Endothelial cell of umbilical vein (primary cell): ENCODE measurements around the gene ENAH. TPM values are rescaled to one million over a fixed set of nuclear protein-coding genes. Genes with fewer than 3 reads are reported as not detected.

Source experiments
- BruUV-seq: library from RNA; stranded (reverse); fragments of 400-500 nt; replicated peaks from 2 replicates; lab custom pipeline; 2021; lab: Mats Ljungman, UMichigan
- CTCF ChIA-PET: fragments of 300-600, 350-600 bp; sonication (Branson Sonifier 250); formaldehyde crosslinking; loops from one replicate; lab custom pipeline; 2021; ENCODE audit warnings: antibody characterized with exemption, inconsistent platforms; lab: Charles Lee
- POLR2A ChIA-PET: fragments of 300-600, 350-600 bp; sonication (Branson Sonifier 250); formaldehyde crosslinking; loops from one replicate; lab custom pipeline; 2021; ENCODE audit warnings: antibody characterized with exemption, inconsistent platforms; lab: Charles Lee
- DNase-seq: peaks from one replicate; pipeline ENCODE4 v3.0.0-alpha.2; 2011; ENCODE audit warnings: low read depth, low spot score
- FAIRE-seq: peaks from 2 replicates; lab custom pipeline; 2011; peaks lifted over from hg19 to GRCh38; lab: Jason Lieb, UNC
- H2AFZ ChIP-seq: 2 replicates; pipeline ENCODE4 v1.6.0; 2012; ENCODE audit warnings: low read depth, low read length, control low read depth, inconsistent platforms
- H3K27ac ChIP-seq: 2 replicates; pipeline ENCODE4 v1.5.1; 2011; ENCODE audit warnings: low read depth, mild to moderate bottlenecking, control low read depth, low read length, moderate library complexity; ENCODE audit not compliant: insufficient read depth
- H3K27me3 ChIP-seq, 2 experiments: 2 replicates each; pipeline versions ENCODE4 v1.6.0 to v1.6.1; 2011; ENCODE audit warnings: low read length in 2 of 2, mixed read lengths in 1 of 2; ENCODE audit not compliant: control insufficient read depth in 2 of 2, insufficient read depth in 2 of 2
- H3K36me3 ChIP-seq, 2 experiments: 2 replicates in 1 of 2; 3 replicates in 1 of 2; pipeline ENCODE4 v1.5.1; 2011; ENCODE audit warnings: low read length in 2 of 2, mild to moderate bottlenecking in 1 of 2, moderate library complexity in 1 of 2; ENCODE audit not compliant: control insufficient read depth in 2 of 2, insufficient read depth in 2 of 2; ENCODE audit errors: extremely low read depth in 1 of 2
- H3K4me1 ChIP-seq: 3 replicates; pipeline ENCODE4 v1.5.1; 2011; ENCODE audit warnings: mild to moderate bottlenecking, low read length; ENCODE audit not compliant: control insufficient read depth, insufficient read depth; ENCODE audit errors: extremely low read depth
- H3K4me2 ChIP-seq: 2 replicates; pipeline ENCODE4 v1.6.1; 2011; ENCODE audit warnings: low read length, control low read depth, mixed read lengths; ENCODE audit not compliant: insufficient read depth
- H3K4me3 ChIP-seq, 3 experiments: fragments of 200-600 bp in 1 of 3; sonication (generic), shearing (Covaris generic) in 1 of 3; replicated peaks in 1 of 3; 2 replicates each; pipeline ENCODE4 v1.5.1; 2011 to 2016; ENCODE audit warnings: control low read depth in 3 of 3, low read length in 3 of 3, mild to moderate bottlenecking in 2 of 3, inconsistent platforms in 1 of 3, low read depth in 1 of 3, moderate library complexity in 1 of 3; ENCODE audit not compliant: insufficient read depth in 1 of 3
- H3K79me2 ChIP-seq: 2 replicates; pipeline ENCODE4 v1.6.0; 2012; ENCODE audit warnings: low read length, inconsistent platforms; ENCODE audit not compliant: control insufficient read depth, insufficient read depth
- H3K9ac ChIP-seq: replicated peaks from 2 replicates; pipeline ENCODE3; 2011; ENCODE audit warnings: low read length, control low read depth; ENCODE audit not compliant: insufficient read depth; ENCODE audit errors: extremely low read depth
- H3K9me1 ChIP-seq: replicated peaks from 3 replicates; pipeline ENCODE4 v1.6.0; 2011; ENCODE audit warnings: mild to moderate bottlenecking, low read length; ENCODE audit not compliant: control insufficient read depth, insufficient read depth; ENCODE audit errors: extremely low read depth
- H3K9me3 ChIP-seq: replicated peaks from 2 replicates; pipeline ENCODE4 v1.5.1; 2012; ENCODE audit warnings: low read length, inconsistent platforms; ENCODE audit not compliant: control insufficient read depth, insufficient read depth
- H4K20me1 ChIP-seq: replicated peaks from 2 replicates; pipeline ENCODE3; 2011; ENCODE audit warnings: mild to moderate bottlenecking, low read length; ENCODE audit not compliant: control insufficient read depth, insufficient read depth; ENCODE audit errors: extremely low read depth
- EZH2 ChIP-seq: IDR thresholded peaks from 2 replicates; pipeline ENCODE4 v1.6.1; 2012; ENCODE audit warnings: borderline replicate concordance, low read depth, mild to moderate bottlenecking, moderate library complexity, low read length, inconsistent platforms; ENCODE audit not compliant: severe bottlenecking
- FOS ChIP-seq: IDR thresholded peaks from 2 replicates; pipeline ENCODE4 v1.6.1; 2011; ENCODE audit warnings: mild to moderate bottlenecking, low read length, moderate library complexity, borderline replicate concordance; ENCODE audit not compliant: insufficient read depth
- GATA2 ChIP-seq: IDR thresholded peaks from 2 replicates; pipeline ENCODE4 v1.7.0; 2011; ENCODE audit warnings: low read depth, mild to moderate bottlenecking, moderate library complexity, mixed read lengths, low read length; ENCODE audit not compliant: insufficient read length, insufficient read depth
- JUN ChIP-seq: IDR thresholded peaks from 2 replicates; pipeline ENCODE4 v1.6.1; 2011; ENCODE audit warnings: borderline replicate concordance, low read depth; ENCODE audit not compliant: insufficient read length, insufficient read depth
- MYC ChIP-seq: IDR thresholded peaks from one replicate; pipeline ENCODE4 v1.6.1; 2011; ENCODE audit warnings: mild to moderate bottlenecking, low read depth, low read length
- POLR2A ChIP-seq: IDR thresholded peaks from 2 replicates; pipeline ENCODE4 v1.6.1; 2012; ENCODE audit warnings: low read depth, mild to moderate bottlenecking, control low read depth, low read length
- POLR2AphosphoS5 ChIP-seq: IDR thresholded peaks from 2 replicates; pipeline ENCODE4 v1.6.1; 2012; ENCODE audit warnings: low read depth, mild to moderate bottlenecking, control low read depth, low read length, moderate library complexity; ENCODE audit not compliant: insufficient read depth
- dilution Hi-C: fragments of 300-500 bp; cut with MboI; formaldehyde crosslinking; loops from one replicate; pipeline ENCODE4 v1.15.0; 2019; ENCODE audit warnings: low sequenced_read_pairs; ENCODE audit not compliant: extremely low pct_ligation_motif_present
- intact Hi-C: fragments of 100-400 bp; cut with micrococcal nuclease; formaldehyde crosslinking; loops from one replicate; pipeline ENCODE4 v1.10.0; 2022
- polyA plus RNA-seq, 4 experiments: library from polyadenylated mRNA; depleted of rRNA in 3 of 4; stranded (reverse) in 3 of 4; unstranded in 1 of 4; fragments of >200 nt; gene quantifications; 2 replicates each; pipeline versions ENCODE4 v1.2.1 to v1.2.3, GENCODE V29; 2011 to 2012; ENCODE audit warnings: missing spikeins in 1 of 4
- total RNA-seq: library from RNA; stranded (reverse); gene quantifications from 2 replicates; pipeline ENCODE4 v1.2.3, GENCODE V29; 2021
- TF ChIP-seq, protein P1 (sequence below), 2 donors: IDR thresholded peaks; 1 replicate in 1 of 2; 2 replicates in 1 of 2; pipeline ENCODE4 v1.5.1; 2011; ENCODE audit warnings: low read length in 2 of 2, mild to moderate bottlenecking in 2 of 2, moderate library complexity in 2 of 2, control low read depth in 1 of 2, inconsistent platforms in 1 of 2, low read depth in 1 of 2; ENCODE audit not compliant: insufficient read depth in 1 of 2; ENCODE audit errors: extremely low read depth in 1 of 2
- TF ChIP-seq, protein P2 (sequence below): IDR thresholded peaks from 2 replicates; pipeline ENCODE4 v1.6.1; 2011; ENCODE audit not compliant: insufficient read depth, insufficient read length

Gene ENAH
- total and polyA plus RNA-seq, 2 donors (not counting 3 experiments of a cell fraction or from before 2014, with no cell fraction given): 19.9 to 95.6 TPM

GRCh38 chr1:225525377-225525776, 127.5 kb downstream of the ENAH start:
- no peaks in the 10 kb centered on the region for H4K20me1 ChIP-seq
- CTCF ChIA-PET: no interaction called here
- DNase-seq (no peak), FAIRE-seq (no peak)
- H3K4me1 ChIP-seq: no peaks in the 10 kb centered on the region
- TF ChIP-seq JUN (no peak), POLR2AphosphoS5 (no peak), MYC (no peak), GATA2 (no peak), EZH2 (no peak), FOS (no peak), POLR2A (no peak)
- TF ChIP-seq, protein P1, sequence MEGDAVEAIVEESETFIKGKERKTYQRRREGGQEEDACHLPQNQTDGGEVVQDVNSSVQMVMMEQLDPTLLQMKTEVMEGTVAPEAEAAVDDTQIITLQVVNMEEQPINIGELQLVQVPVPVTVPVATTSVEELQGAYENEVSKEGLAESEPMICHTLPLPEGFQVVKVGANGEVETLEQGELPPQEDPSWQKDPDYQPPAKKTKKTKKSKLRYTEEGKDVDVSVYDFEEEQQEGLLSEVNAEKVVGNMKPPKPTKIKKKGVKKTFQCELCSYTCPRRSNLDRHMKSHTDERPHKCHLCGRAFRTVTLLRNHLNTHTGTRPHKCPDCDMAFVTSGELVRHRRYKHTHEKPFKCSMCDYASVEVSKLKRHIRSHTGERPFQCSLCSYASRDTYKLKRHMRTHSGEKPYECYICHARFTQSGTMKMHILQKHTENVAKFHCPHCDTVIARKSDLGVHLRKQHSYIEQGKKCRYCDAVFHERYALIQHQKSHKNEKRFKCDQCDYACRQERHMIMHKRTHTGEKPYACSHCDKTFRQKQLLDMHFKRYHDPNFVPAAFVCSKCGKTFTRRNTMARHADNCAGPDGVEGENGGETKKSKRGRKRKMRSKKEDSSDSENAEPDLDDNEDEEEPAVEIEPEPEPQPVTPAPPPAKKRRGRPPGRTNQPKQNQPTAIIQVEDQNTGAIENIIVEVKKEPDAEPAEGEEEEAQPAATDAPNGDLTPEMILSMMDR (IDR thresholded peaks at IDR 0.05; ENCODE audit: extremely low read depth in 1 of 2, insufficient read depth in 1 of 2, low read depth in 1 of 2, low read length in 2 of 2): no peak
- TF ChIP-seq, protein P2, sequence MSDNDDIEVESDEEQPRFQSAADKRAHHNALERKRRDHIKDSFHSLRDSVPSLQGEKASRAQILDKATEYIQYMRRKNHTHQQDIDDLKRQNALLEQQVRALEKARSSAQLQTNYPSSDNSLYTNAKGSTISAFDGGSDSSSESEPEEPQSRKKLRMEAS: no peak
- no peak overlapping the region for H3K4me3 ChIP-seq
- H3K9ac ChIP-seq: no peak overlapping the region
- no peak overlapping the region for H3K4me2 ChIP-seq
- no TSS peak for BruUV-seq
- H3K36me3 ChIP-seq: no peaks in the 10 kb centered on the region
- H3K27ac ChIP-seq: no peak overlapping the region
- POLR2A ChIA-PET: no interaction called here
- H3K79me2 ChIP-seq: no peaks in the 10 kb centered on the region
- intact Hi-C loops: no loop called here
- H3K9me3 ChIP-seq: no peaks in the 10 kb centered on the region
- H3K9me1 ChIP-seq: no peaks in the 10 kb centered on the region
- no peaks in the 10 kb centered on the region for H3K27me3 ChIP-seq
- no peak overlapping the region for H2AFZ ChIP-seq
- dilution Hi-C loops: no loop called here
